ENCODE results near the gene CA4. TPM values are rescaled to one million over a fixed set of nuclear protein-coding genes. Genes with fewer than 3 reads are reported as not detected.
"Not testable (repeated sequence)": the region's sequence is repeated elsewhere in the genome, so short reads cannot be mapped to it uniquely, and the experiment has no call there.

The CA4 gene
- total RNA-seq, 4 donors from 2014 or later, result 15.7 to 359 (median 246) TPM

DNA sequence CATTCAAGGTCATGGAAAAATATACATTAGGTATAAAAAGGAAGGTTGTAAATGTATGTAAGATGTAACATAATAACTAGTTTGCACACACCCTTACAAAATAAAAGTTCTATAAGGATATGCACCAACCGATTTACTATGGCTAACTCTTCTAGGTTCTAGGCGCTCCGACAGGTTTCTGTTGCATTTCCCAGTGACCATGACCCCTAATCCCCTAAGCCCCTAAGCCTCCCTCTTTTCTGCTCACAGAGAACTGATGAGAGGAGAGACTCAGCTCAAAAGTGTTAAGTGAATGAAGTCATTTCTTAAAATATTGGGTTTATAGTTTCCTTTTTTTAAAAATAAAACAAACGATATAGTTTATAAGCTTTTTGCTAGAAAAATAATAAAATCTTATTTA lies 41.1 kb upstream of the CA4 start:
- Histone ChIP-seq H3K4me3 (no peak overlapping the region), H3K27ac (no peak overlapping the region), H3K9me3 (no peaks in the 10 kb centered on the region), H3K4me1 (no peaks in the 10 kb centered on the region), H3K27me3 (peaks cover 3% of the 10 kb centered on the region), H3K36me3 (no peaks in the 10 kb centered on the region)
- intact Hi-C loops (cut with DNase I; ENCODE audit: low total_unique reads) (loop anchor here (10.0 kb wide), 1 partner anchor 46 kb away; no protein-coding TSS in a partner anchor), in situ Hi-C loops (cut with MboI; ENCODE audit: low pct_ligation_motif_present in 1 of 4, low pct_unique_long_range_greater_than_20kb in 1 of 4, low sequenced_read_pairs in 3 of 4) (no loop called here)
- WGBS, 2 donors (ENCODE audit: low coverage in 1 of 2), result 83 to 86% methylated on average over 4 of the region's 4 CpGs
- no peak for TF ChIP-seq POLR2AphosphoS5 (IDR thresholded peaks at IDR 0.05)
- DNase-seq, result no peak

DNA sequence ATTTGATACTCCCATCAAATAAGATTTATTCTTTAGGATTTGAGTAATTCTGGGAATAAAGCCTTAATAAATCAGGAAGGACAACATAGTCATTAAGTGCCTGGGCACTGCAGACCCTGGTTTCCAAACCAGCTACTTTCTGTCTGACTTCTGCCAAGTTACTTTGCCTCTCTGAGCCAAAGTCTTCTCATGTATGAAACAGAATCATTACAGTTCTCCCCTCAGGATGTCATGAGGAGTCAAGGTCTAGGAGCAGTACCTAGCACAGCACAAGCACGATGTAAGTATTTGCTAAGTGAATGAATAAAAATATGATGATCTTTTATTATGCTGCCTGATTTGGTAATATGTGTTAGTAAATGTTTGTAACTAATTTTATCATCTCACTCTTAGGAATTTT lies 40.6 kb upstream of the CA4 start:
- WGBS, 2 donors (ENCODE audit: low coverage in 1 of 2), result 57 to 64% methylated on average over 1 of the region's 1 CpG
- in situ Hi-C loops (cut with MboI; ENCODE audit: low pct_ligation_motif_present in 1 of 4, low pct_unique_long_range_greater_than_20kb in 1 of 4, low sequenced_read_pairs in 3 of 4), result no loop called here
- intact Hi-C loops (cut with DNase I; ENCODE audit: low total_unique reads), result loop anchor here (10.0 kb wide), 1 partner anchor 46 kb away; no protein-coding TSS in a partner anchor

GRCh38 chr17:60110586-60110985 lies 39.2 kb upstream of the CA4 start:
- TF ChIP-seq EP300 (IDR thresholded peaks at IDR 0.05; ENCODE audit: low read depth), result no peak
- no peak for TF ChIP-seq POLR2AphosphoS5 (IDR thresholded peaks at IDR 0.05)
- TF ChIP-seq CTCF (IDR thresholded peaks at IDR 0.05), result no peak
- no peak for TF ChIP-seq POLR2A (IDR thresholded peaks at IDR 0.05)
- Histone ChIP-seq H3K4me3 (no peak overlapping the region), H3K36me3 (no peaks in the 10 kb centered on the region), H3K4me1 (no peaks in the 10 kb centered on the region), H3K27me3 (peaks cover 3% of the 10 kb centered on the region), H3K27ac (no peak overlapping the region), H3K9me3 (no peaks in the 10 kb centered on the region)
- intact Hi-C loops (cut with DNase I; ENCODE audit: low total_unique reads), result no loop called here
- DNase-seq, result no peak
- 47 to 100% methylated on average over 1 to 3 of the region's 3 CpGs for WGBS, 2 donors (ENCODE audit: low coverage in 1 of 2)
- in situ Hi-C loops (cut with MboI; ENCODE audit: low pct_ligation_motif_present in 1 of 4, low pct_unique_long_range_greater_than_20kb in 1 of 4, low sequenced_read_pairs in 3 of 4), result no loop called here

More for the DNA sequence above, 40.6 kb upstream of the CA4 start:
- no peak for TF ChIP-seq EP300 (IDR thresholded peaks at IDR 0.05; ENCODE audit: low read depth)
- no peak for TF ChIP-seq POLR2A (IDR thresholded peaks at IDR 0.05)
- Histone ChIP-seq H3K9me3 (no peaks in the 10 kb centered on the region), H3K36me3 (no peaks in the 10 kb centered on the region), H3K4me1 (no peaks in the 10 kb centered on the region), H3K4me3 (no peak overlapping the region), H3K27ac (no peak overlapping the region), H3K27me3 (peaks cover 3% of the 10 kb centered on the region)
- no peak for DNase-seq

- H3K36me3 ChIP-seq; in situ Hi-C loops (cut with MboI; ENCODE audit: low pct_ligation_motif_present in 1 of 4, low pct_unique_long_range_greater_than_20kb in 1 of 4, low sequenced_read_pairs in 3 of 4); H3K27me3 ChIP-seq; H3K4me1 ChIP-seq; H3K4me3 ChIP-seq; intact Hi-C loops (cut with DNase I; ENCODE audit: low total_unique reads); H3K27ac ChIP-seq; DNase-seq; H3K9me3 ChIP-seq: not testable (repeated sequence)
- WGBS, 2 donors (ENCODE audit: low coverage in 1 of 2), result no CpG with 5 or more reads among the region's 5 CpGs
Observed at GRCh38 chr17:60111661-60112060, 38.1 kb upstream of the CA4 start.

GRCh38 chr17:60115364-60115763 lies 34.4 kb upstream of the CA4 start:
- H3K27me3 ChIP-seq; in situ Hi-C loops (cut with MboI; ENCODE audit: low pct_ligation_motif_present in 1 of 4, low pct_unique_long_range_greater_than_20kb in 1 of 4, low sequenced_read_pairs in 3 of 4); H3K4me3 ChIP-seq; H3K4me1 ChIP-seq; H3K9me3 ChIP-seq; intact Hi-C loops (cut with DNase I; ENCODE audit: low total_unique reads); H3K27ac ChIP-seq; DNase-seq; H3K36me3 ChIP-seq: not testable (repeated sequence)
- WGBS, 2 donors (ENCODE audit: low coverage in 1 of 2), result no CpG with 5 or more reads among the region's 5 CpGs

DNA sequence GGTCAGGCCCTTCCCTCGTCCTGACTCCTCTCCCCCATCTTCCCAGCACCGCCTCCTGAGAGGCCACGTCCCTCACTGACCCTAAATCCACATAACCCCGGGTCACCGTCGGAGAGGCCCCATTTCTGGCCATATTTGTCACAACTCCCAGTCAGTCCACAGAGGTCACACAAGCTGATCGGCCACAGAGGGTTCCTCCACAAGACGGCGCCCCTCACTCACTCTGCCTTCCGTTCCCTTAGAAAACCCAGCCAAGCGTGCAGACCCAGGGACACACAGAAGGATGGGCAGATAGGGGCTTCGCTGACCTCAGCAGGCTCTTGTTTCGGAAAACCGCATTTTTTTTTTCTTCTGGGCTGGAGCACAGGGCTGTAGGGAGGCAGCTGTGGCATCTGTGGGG lies 33.6 kb upstream of the CA4 start:
- no CpG with 5 or more reads among the region's 14 CpGs for WGBS, 2 donors (ENCODE audit: low coverage in 1 of 2)
- H3K36me3 ChIP-seq; H3K4me1 ChIP-seq; H3K27ac ChIP-seq; DNase-seq; H3K27me3 ChIP-seq; H3K4me3 ChIP-seq; in situ Hi-C loops (cut with MboI; ENCODE audit: low pct_ligation_motif_present in 1 of 4, low pct_unique_long_range_greater_than_20kb in 1 of 4, low sequenced_read_pairs in 3 of 4); intact Hi-C loops (cut with DNase I; ENCODE audit: low total_unique reads); H3K9me3 ChIP-seq: not testable (repeated sequence)

DNA sequence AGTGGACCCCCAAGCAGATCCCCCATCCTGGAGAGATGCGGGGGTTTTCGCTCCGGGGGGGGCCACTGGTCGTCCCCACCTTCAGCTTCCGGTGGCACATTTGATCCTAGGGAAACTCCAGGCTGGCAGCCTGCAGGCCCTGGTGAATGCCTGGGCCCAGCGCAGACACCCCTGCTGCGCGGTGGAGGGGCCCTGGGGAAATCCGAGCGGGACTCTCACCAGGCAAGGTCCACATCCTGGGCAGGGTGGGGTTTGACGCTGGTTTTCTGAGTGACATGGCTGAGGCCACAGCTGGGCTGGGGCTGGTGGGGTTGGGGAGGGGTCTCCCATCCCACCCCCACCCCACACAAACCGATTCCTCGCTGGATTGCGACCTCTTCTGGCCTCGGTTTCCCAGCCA lies 30.6 kb upstream of the CA4 start:
- H3K4me3 ChIP-seq; H3K36me3 ChIP-seq; in situ Hi-C loops (cut with MboI; ENCODE audit: low pct_ligation_motif_present in 1 of 4, low pct_unique_long_range_greater_than_20kb in 1 of 4, low sequenced_read_pairs in 3 of 4); H3K9me3 ChIP-seq; intact Hi-C loops (cut with DNase I; ENCODE audit: low total_unique reads); H3K27ac ChIP-seq; H3K27me3 ChIP-seq; H3K4me1 ChIP-seq; DNase-seq: not testable (repeated sequence)
- whole genome bisulfite sequencing, 2 donors (ENCODE audit: low coverage in 1 of 2), result no CpG with 5 or more reads among the region's 15 CpGs

DNA sequence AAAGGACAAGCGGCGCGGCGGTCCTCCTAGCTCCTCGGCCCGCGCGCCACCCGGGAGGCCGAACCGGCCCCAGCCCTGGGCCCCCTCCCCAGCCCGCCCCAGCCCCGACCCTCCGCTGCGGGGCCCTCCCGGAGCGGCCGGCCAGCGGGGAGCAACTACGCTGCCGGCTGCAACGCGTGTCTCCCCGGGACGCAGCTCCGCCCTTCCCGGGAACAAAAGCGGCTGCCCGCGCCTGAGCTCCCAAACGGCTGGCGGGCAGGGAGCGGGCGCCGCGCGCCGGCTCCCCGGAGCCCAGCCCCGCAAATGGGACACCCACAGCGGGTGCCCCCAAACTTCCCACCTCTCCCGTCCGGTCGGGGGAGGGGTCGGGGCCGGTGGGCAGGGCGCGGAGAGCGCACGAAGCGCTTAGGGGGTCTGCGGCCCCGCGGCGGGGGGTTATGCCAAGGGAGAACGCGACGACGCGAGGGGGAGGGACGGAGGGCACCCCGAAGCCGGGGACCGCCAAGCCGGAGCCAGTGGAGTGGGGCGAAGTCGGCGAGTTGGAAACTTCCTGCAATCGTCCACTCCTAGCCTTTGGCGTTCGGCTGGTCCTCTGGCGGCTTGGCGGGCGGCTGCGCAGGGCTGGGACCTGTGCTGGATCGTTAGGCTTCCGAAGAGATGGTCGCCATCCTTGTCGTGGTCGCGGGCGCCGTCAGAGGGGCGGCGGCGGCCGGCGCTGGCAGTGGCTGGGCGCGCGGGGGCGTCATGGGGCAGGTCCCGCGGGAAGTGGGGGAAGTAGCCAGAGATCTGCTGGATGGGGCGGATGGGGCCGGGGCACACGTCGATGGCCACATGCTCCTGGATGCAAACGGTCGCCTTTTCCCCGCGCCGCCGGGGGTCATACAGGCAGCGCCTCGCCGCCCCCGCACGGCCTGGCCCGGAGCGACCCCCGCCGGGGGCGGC lies 29.7 kb upstream of the CA4 start:
- WGBS, 2 donors (ENCODE audit: low coverage in 1 of 2), result no CpG with 5 or more reads among the region's 114 CpGs
- not testable (repeated sequence) for H3K9me3 ChIP-seq

More for the DNA sequence above, 29.7 kb upstream of the CA4 start:
- H3K4me3 ChIP-seq, result peak overlapping the region in 1 of 4 donors; percentile 39
- DNase-seq; H3K36me3 ChIP-seq; in situ Hi-C loops (cut with MboI; ENCODE audit: low pct_ligation_motif_present in 1 of 4, low pct_unique_long_range_greater_than_20kb in 1 of 4, low sequenced_read_pairs in 3 of 4); H3K27ac ChIP-seq; H3K27me3 ChIP-seq; H3K4me1 ChIP-seq; intact Hi-C loops (cut with DNase I; ENCODE audit: low total_unique reads): not testable (repeated sequence)
